HEK293 (cell line): ENCODE data around the gene IPO13.

ENCODE experiments used
- CTCF ChIA-PET: fragments of 350-600 bp; formaldehyde crosslinking; extraction: SDS; loops from one replicate; lab custom pipeline; 2021; ENCODE audit warnings: antibody characterized with exemption; lab: Yijun Ruan, JAX
- POLR2A ChIA-PET: fragments of 300-600 bp; formaldehyde crosslinking; extraction: SDS; loops from one replicate; lab custom pipeline; 2020; ENCODE audit warnings: antibody characterized with exemption, inconsistent platforms; lab: Yijun Ruan, JAX
- H3K27ac ChIP-seq: fragments of 200-500 bp; sonication (Bioruptor generic); 2 replicates; pipeline ENCODE4 v1.5.1; 2014; ENCODE audit warnings: low read depth, low read length, control low read depth, inconsistent platforms; ENCODE audit errors: extremely low read depth
- H3K36me3 ChIP-seq, 2 experiments: fragments of 200-500 bp in 1 of 2; sonication (Bioruptor generic) in 1 of 2; 1 replicate in 1 of 2; 2 replicates in 1 of 2; pipeline ENCODE4 v1.5.1; 2014 to 2017; ENCODE audit warnings: inconsistent platforms in 2 of 2, low read length in 2 of 2; ENCODE audit not compliant: control insufficient read depth in 2 of 2, insufficient read depth in 1 of 2
- H3K4me1 ChIP-seq: fragments of 200-500 bp; sonication (Bioruptor generic); 2 replicates; pipeline ENCODE4 v1.5.1; 2014; ENCODE audit warnings: mild to moderate bottlenecking, low read length, inconsistent platforms; ENCODE audit not compliant: control insufficient read depth, insufficient read depth
- H3K4me3 ChIP-seq: 2 replicates; pipeline ENCODE4 v1.5.1; 2011; ENCODE audit warnings: low read depth, mild to moderate bottlenecking, control low read depth, low read length, moderate library complexity
- H3K9me3 ChIP-seq: fragments of 200-500 bp; sonication (Bioruptor generic); 2 replicates; pipeline ENCODE4 v1.5.1; 2014; ENCODE audit warnings: low read depth, low read length, inconsistent platforms; ENCODE audit not compliant: control insufficient read depth, insufficient read depth
- BCL11A ChIP-seq: fragments of 450-650 bp; formaldehyde crosslinking; IDR thresholded peaks from 2 replicates; pipeline ENCODE4 v1.5.1; 2016; ENCODE audit warnings: low read depth, missing biosample characterization, missing genetic modification characterization
- GLIS2 ChIP-seq: fragments of 450-650 bp; formaldehyde crosslinking; IDR thresholded peaks from 2 replicates; pipeline ENCODE4 v1.5.1; 2016; ENCODE audit warnings: missing biosample characterization, missing genetic modification characterization
- HIC1 ChIP-seq: fragments of 450-650 bp; formaldehyde crosslinking; IDR thresholded peaks from 2 replicates; pipeline ENCODE4 v1.5.1; 2016; ENCODE audit warnings: missing biosample characterization, missing genetic modification characterization
- KLF7 ChIP-seq: fragments of 450-650 bp; formaldehyde crosslinking; IDR thresholded peaks from 2 replicates; pipeline ENCODE4 v1.5.1; 2016; ENCODE audit warnings: missing biosample characterization, missing genetic modification characterization, borderline replicate concordance
- PRDM10 ChIP-seq: fragments of 450-650 bp; formaldehyde crosslinking; IDR thresholded peaks from 2 replicates; pipeline ENCODE4 v1.5.1; 2016; ENCODE audit warnings: missing biosample characterization, missing genetic modification characterization
- ZNF341 ChIP-seq: fragments of 450-650 bp; formaldehyde crosslinking; IDR thresholded peaks from 2 replicates; pipeline ENCODE4; 2016; ENCODE audit warnings: low read depth, missing biosample characterization, missing genetic modification characterization
- ZNF426 ChIP-seq: fragments of 450-650 bp; formaldehyde crosslinking; IDR thresholded peaks from 2 replicates; pipeline ENCODE4 v1.5.1; 2017; ENCODE audit warnings: missing biosample characterization, missing genetic modification characterization, mild to moderate bottlenecking, inconsistent platforms, moderate library complexity
- ZNF776 ChIP-seq: fragments of 450-650 bp; formaldehyde crosslinking; IDR thresholded peaks from 2 replicates; pipeline ENCODE4 v1.5.0; 2017; ENCODE audit warnings: missing biosample characterization, missing genetic modification characterization, borderline replicate concordance
- TF ChIP-seq, protein P1 (sequence below): fragments of 450-650 bp; formaldehyde crosslinking; IDR thresholded peaks from 2 replicates; pipeline ENCODE4 v1.5.1; 2017; ENCODE audit warnings: missing biosample characterization, mild to moderate bottlenecking, missing genetic modification characterization, moderate library complexity

Gene IPO13

GRCh38 chr1:43945674-43946235, 995 bp upstream of the IPO13 start:
- Histone ChIP-seq H3K4me1 (0 out of 2 replicates have a peak, but pooled peaks cover 4% of the 10 kb centered on the region), H3K4me3 (peak overlapping the region; percentile 85), H3K36me3 (peaks cover 0 to 26% of the 10 kb centered on the region in 2 experiments; a peak in 1 of 3 replicates), H3K9me3 (no peaks in the 10 kb centered on the region), H3K27ac (peak overlapping the region; percentile 89; the same call in 1 of the 2 replicates)
- ChIA-PET POLR2A (interaction anchor here (0.7 to 2.7 kb wide), 6 partner anchors 11 to 296 kb away, joined by 3 to 11 read pairs (median 5); partner anchors contain the start of genes ATP6V0B and KDM4A), CTCF (interaction anchor here (0.6 to 6.4 kb wide), 12 partner anchors 12 to 514 kb away, joined by 3 to 79 read pairs (median 4); partner anchors contain the start of gene ARTN)
- TF ChIP-seq, protein P1, sequence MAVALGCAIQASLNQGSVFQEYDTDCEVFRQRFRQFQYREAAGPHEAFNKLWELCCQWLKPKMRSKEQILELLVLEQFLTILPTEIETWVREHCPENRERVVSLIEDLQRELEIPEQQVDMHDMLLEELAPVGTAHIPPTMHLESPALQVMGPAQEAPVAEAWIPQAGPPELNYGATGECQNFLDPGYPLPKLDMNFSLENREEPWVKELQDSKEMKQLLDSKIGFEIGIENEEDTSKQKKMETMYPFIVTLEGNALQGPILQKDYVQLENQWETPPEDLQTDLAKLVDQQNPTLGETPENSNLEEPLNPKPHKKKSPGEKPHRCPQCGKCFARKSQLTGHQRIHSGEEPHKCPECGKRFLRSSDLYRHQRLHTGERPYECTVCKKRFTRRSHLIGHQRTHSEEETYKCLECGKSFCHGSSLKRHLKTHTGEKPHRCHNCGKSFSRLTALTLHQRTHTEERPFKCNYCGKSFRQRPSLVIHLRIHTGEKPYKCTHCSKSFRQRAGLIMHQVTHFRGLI (tag by site-specific recombination): peak; percentile 93
- no peak for TF ChIP-seq ZNF341 (tag by site-specific recombination)

DNA sequence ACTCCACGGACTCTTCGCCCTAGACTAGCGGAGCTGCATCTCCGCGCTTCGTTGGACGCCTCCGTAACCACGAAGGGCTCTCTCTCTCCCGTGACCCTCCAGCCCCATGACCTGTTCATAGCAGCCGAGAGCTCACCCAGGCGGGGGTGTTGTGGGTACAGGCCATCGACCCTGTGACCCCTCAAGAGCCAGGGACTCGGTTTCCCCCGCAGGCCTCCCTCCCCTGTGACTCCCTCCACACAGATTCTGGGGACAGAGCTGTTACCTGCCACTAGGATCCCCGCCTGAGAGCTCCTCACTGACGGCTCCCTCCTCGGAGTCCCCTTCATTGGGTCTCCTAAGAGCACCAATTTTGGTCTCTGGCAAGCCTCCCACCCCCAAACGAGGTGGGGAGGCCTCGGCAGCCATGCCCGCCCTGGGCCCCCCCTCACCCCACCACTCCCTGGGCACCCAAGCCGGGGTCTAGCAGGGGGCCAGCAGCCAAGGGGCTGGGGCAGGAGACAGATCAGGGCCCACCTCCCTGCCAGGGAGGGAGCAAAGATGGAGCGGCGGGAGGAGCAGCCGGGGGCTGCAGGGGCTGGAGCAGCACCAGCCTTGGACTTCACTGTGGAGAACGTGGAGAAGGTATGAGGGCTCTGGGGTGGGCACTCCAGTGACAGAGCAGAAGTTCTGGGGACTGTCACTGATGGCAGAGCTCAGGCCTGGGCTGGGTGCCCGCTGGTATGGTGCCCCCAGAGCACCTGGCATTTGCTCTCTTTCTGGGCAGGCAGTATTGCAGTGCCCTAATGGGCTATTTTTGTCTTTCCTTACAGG, 517 bp downstream of the IPO13 start:
- H3K36me3 ChIP-seq: peaks cover 0 to 34% of the 10 kb centered on the region in 2 experiments; a peak in 1 of 3 replicates
- CTCF ChIA-PET: interaction anchor here (0.5 to 6.4 kb wide), 7 partner anchors 13 to 1192 kb away, joined by 3 to 79 read pairs (median 5); partner anchors contain the start of gene ARTN
- H3K4me1 ChIP-seq: 0 out of 2 replicates have a peak, but pooled peaks cover 4% of the 10 kb centered on the region
- H3K9me3 ChIP-seq: no peaks in the 10 kb centered on the region
- TF ChIP-seq ZNF776 (tag by site-specific recombination): no peak
- TF ChIP-seq PRDM10 (tag by site-specific recombination): peak; percentile 84
- TF ChIP-seq BCL11A (tag by site-specific recombination): peak; percentile 65; the same call in 1 of the 2 replicates
- peak; percentile 77 for TF ChIP-seq HIC1 (tag by site-specific recombination)
- TF ChIP-seq ZNF341 (tag by site-specific recombination): peak; percentile 49
- TF ChIP-seq ZNF426 (tag by site-specific recombination): no peak
- peak; percentile 45; the same call in 1 of the 2 replicates for TF ChIP-seq GLIS2 (tag by site-specific recombination)
- 0 out of 2 replicates have a peak, but pooled peaks have one; percentile 1 for TF ChIP-seq KLF7 (tag by site-specific recombination)
- peak overlapping the region; percentile 89 for H3K27ac ChIP-seq
- peak overlapping the region; percentile 85 for H3K4me3 ChIP-seq
- POLR2A ChIA-PET: interaction anchor here (0.8 to 2.7 kb wide), 12 partner anchors 9 to 589 kb away, joined by 3 to 15 read pairs (median 4); partner anchors contain the start of genes ARTN, ATP6V0B, CDC20 and DPH2
